Tibial artery (tissue), 4 donors: ENCODE results near the gene RIPOR1.

ENCODE experiments used
- DNase-seq, 2 donors: peaks; one replicate each; pipeline ENCODE4 v3.0.0-alpha.2; 2019
- H3K27ac ChIP-seq, 2 donors: fragments of 200-600 bp; sonication (generic) in 1 of 2; 1 replicate in 1 of 2; 2 replicates in 1 of 2; pipeline ENCODE4 v1.5.1; 2018 to 2019; ENCODE audit warnings: mild to moderate bottlenecking in 1 of 2
- H3K27me3 ChIP-seq, 2 donors: fragments of 200-600 bp; sonication (generic) in 1 of 2; one replicate each; pipeline versions ENCODE4 v1.5.1 to v1.6.0; 2016 to 2019
- H3K36me3 ChIP-seq, 3 donors: fragments of 200-600 bp; sonication (generic) in 2 of 3; one replicate each; pipeline ENCODE4 v1.5.1; 2016 to 2019; ENCODE audit warnings: mild to moderate bottlenecking in 2 of 3
- H3K4me1 ChIP-seq, 4 donors: fragments of 200-600 bp; sonication (generic) in 2 of 4; 1 replicate in 3 of 4; 2 replicates in 1 of 4; pipeline ENCODE4 v1.5.1; 2016 to 2019
- H3K4me3 ChIP-seq, 2 donors: fragments of 200-600 bp; sonication (generic) in 1 of 2; 1 replicate in 1 of 2; 2 replicates in 1 of 2; pipeline ENCODE4 v1.5.1; 2018 to 2019; ENCODE audit warnings: mild to moderate bottlenecking in 2 of 2
- H3K9me3 ChIP-seq, 3 donors: fragments of 200-600 bp; sonication (generic) in 1 of 3; one replicate each; pipeline ENCODE4 v1.5.1; 2016 to 2019
- CTCF ChIP-seq, 2 experiments: fragments of 200-600 bp in 1 of 2; fragments of 450-650 bp in 1 of 2; IDR thresholded peaks; one replicate each; pipeline ENCODE4 v1.5.1; 2017 to 2019; ENCODE audit warnings: antibody characterized with exemption in 2 of 2, mild to moderate bottlenecking in 1 of 2, moderate library complexity in 1 of 2
- intact Hi-C: fragments of 100-400 bp; cut with DNase I; formaldehyde crosslinking; loops from one replicate; pipeline ENCODE4 v1.15.0; 2023; ENCODE audit warnings: low total_unique reads

Gene RIPOR1

GRCh38 chr16:67537270-67537635 lies 8.6 kb downstream of the RIPOR1 start:
- peaks cover 20 to 36% (median 30%) of the 10 kb centered on the region in 3 donors for H3K36me3 ChIP-seq
- H3K4me1 ChIP-seq, result peaks cover 0 to 54% (median 42%) of the 10 kb centered on the region in 4 donors
- H3K27ac ChIP-seq, result peak overlapping the region; percentile 70 to 76
- no peaks in the 10 kb centered on the region for H3K27me3 ChIP-seq
- intact Hi-C loops, result no loop called here
- no peaks in the 10 kb centered on the region for H3K9me3 ChIP-seq
- peak overlapping the region; percentile 56 to 89 for H3K4me3 ChIP-seq
- no peak for TF ChIP-seq CTCF (IDR thresholded peaks at IDR 0.05)
- peak; percentile 68 to 83 for DNase-seq

DNA sequence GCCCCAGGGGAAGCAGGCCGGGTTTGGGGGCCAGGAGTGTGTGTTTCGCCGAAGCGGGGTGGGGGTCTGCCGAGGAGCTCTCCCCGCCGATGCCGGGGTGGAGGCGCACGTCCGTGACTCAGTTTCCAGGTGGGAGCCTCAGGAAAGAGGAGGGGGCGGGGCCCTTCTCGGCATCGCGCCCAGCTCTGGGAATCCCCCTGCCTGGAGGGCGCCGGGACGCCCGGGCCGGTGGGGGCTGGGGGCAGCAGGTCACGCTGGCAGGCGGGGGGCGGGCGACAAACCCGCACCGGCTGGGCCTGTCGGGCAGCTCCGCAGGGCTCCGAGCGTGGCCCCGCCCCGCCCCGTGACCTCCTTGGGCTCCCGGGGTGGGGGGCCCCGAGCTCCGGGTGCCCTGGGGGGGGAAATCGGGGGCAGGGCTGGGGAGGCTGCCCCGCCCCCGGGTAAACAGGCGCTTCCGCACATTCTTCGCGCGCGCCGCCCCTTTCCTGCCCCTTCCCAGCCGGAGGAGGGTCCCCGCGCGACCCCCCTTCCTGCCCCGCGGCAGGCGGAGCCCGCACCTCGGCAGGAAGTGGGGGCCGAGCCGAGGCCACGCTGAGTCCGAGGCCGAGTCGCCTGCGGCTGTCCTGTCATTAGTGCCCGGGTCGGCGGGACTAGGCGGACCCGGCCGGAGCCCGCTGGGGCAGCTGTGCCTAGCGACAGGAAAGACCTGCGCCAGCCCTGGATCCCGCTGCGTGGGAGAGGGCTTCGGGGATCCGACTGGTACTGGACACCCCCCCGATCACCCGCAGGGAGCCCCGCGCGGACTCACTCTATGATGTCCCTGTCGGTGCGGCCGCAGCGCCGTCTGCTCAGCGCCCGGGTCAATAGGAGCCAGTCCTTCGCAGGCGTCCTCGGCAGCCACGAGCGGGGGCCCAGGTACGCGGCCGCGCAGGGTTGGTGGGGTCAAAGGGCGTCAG lies 9.3 kb downstream of the RIPOR1 start:
- H3K9me3 ChIP-seq, result no peaks in the 10 kb centered on the region
- H3K27ac ChIP-seq, result peak overlapping the region; percentile 70 to 76
- peaks cover 20 to 42% (median 37%) of the 10 kb centered on the region in 3 donors for H3K36me3 ChIP-seq
- H3K4me1 ChIP-seq, result peaks cover 0 to 49% (median 42%) of the 10 kb centered on the region in 4 donors
- H3K27me3 ChIP-seq, result no peaks in the 10 kb centered on the region
- intact Hi-C loops, result no loop called here
- TF ChIP-seq CTCF (IDR thresholded peaks at IDR 0.05), result no peak
- no peak for DNase-seq
- peak overlapping the region; percentile 56 to 89 for H3K4me3 ChIP-seq

DNA sequence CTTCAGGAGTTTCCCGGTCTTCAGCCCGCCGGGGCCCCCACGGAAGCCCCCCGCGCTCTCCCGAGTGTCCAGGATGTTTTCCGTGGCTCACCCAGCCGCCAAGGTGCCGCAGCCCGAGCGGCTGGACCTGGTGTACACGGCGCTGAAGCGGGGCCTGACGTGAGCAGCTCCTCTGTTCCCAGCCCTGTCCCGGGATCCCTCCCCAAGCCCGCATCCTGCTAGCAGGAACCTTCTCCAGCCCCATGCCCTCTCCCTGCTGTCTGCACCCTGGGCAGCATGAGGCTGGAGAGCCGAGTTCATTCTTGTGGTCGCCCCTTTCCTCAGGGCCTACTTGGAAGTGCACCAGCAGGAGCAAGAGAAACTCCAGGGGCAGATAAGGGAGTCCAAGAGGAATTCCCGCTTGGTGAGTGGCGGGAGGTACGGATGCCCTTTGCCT lies 10.1 kb downstream of the RIPOR1 start:
- Histone ChIP-seq H3K4me1 (peaks cover 0 to 47% (median 41%) of the 10 kb centered on the region in 4 donors), H3K9me3 (no peaks in the 10 kb centered on the region), H3K27ac (peak overlapping the region; percentile 70 to 76), H3K27me3 (no peaks in the 10 kb centered on the region), H3K36me3 (peaks cover 20 to 50% (median 44%) of the 10 kb centered on the region in 3 donors), H3K4me3 (peak overlapping the region; percentile 56 to 89)
- intact Hi-C loops, result no loop called here
- no peak for DNase-seq
- no peak for TF ChIP-seq CTCF (IDR thresholded peaks at IDR 0.05)

DNA sequence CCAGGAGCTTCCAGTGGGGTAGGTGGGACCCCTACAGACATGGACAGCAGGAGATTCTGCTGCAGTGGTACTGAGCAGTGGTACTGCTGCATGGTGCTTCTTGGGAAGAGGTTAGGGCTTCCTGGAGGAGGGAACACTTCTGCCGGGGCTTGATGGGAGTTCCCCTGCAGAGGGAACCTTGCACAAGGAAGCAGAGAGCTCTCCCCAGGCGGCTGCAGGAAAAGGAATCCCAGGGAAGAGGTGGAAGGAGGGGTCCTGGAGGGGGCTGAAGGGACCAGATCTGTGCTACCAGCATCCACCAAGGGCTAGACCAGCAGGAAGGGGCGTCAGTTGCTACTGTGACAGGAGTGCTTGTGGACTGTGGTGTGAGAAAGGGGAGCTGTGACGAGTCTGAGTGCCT lies 10.6 kb downstream of the RIPOR1 start:
- no peak overlapping the region for H3K4me3 ChIP-seq
- TF ChIP-seq CTCF (IDR thresholded peaks at IDR 0.05), result no peak
- intact Hi-C loops, result no loop called here
- peaks cover 0 to 48% (median 41%) of the 10 kb centered on the region in 4 donors for H3K4me1 ChIP-seq
- H3K36me3 ChIP-seq, result peaks cover 20 to 56% (median 50%) of the 10 kb centered on the region in 3 donors
- H3K27me3 ChIP-seq, result no peaks in the 10 kb centered on the region
- DNase-seq, result no peak
- H3K27ac ChIP-seq, result no peak overlapping the region
- no peaks in the 10 kb centered on the region for H3K9me3 ChIP-seq

- peaks cover 25 to 63% (median 57%) of the 10 kb centered on the region in 3 donors for H3K36me3 ChIP-seq
- intact Hi-C loops, result no loop called here
- no peak overlapping the region for H3K27ac ChIP-seq
- peaks cover 0 to 54% (median 39%) of the 10 kb centered on the region in 4 donors for H3K4me1 ChIP-seq
- no peak overlapping the region for H3K4me3 ChIP-seq
- no peak for TF ChIP-seq CTCF (IDR thresholded peaks at IDR 0.05)
- H3K9me3 ChIP-seq, result no peaks in the 10 kb centered on the region
- DNase-seq, result no peak
- H3K27me3 ChIP-seq, result no peaks in the 10 kb centered on the region
Observed at GRCh38 chr16:67539691-67540635, 11.3 kb downstream of the RIPOR1 start.
